ENCODE results near the gene SKAP1.
"Not testable (repeated sequence)": the region's sequence is repeated elsewhere in the genome, so short reads cannot be mapped to it uniquely, and the experiment has no call there.

The SKAP1 gene

GRCh38 chr17:48374650-48375230 is 55.3 kb downstream of the SKAP1 start:
- DNase-seq (ENCODE audit: extremely low read depth in 1 of 2, low read depth in 1 of 2) = peak in 1 of 2 donors; percentile 8

- no peak for DNase-seq (ENCODE audit: extremely low read depth in 1 of 2, low read depth in 1 of 2)
Measured at GRCh38 chr17:48373883-48374282, 56.1 kb downstream of the SKAP1 start.

- no peak for DNase-seq (ENCODE audit: extremely low read depth in 1 of 2, low read depth in 1 of 2)
Measured at GRCh38 chr17:48373130-48373830, 56.7 kb downstream of the SKAP1 start.

GRCh38 chr17:48368967-48369366 is 61.0 kb downstream of the SKAP1 start:
- DNase-seq (ENCODE audit: extremely low read depth in 1 of 2, low read depth in 1 of 2) = not testable (repeated sequence)

- DNase-seq (ENCODE audit: extremely low read depth in 1 of 2, low read depth in 1 of 2) = no peak
Measured at GRCh38 chr17:48368352-48368908, 61.6 kb downstream of the SKAP1 start.

- no peak for DNase-seq (ENCODE audit: extremely low read depth in 1 of 2, low read depth in 1 of 2)
Measured at GRCh38 chr17:48363161-48363560, 66.9 kb downstream of the SKAP1 start.

- DNase-seq (ENCODE audit: extremely low read depth in 1 of 2, low read depth in 1 of 2) = not testable (repeated sequence)
Measured at GRCh38 chr17:48360861-48361633, 69.0 kb downstream of the SKAP1 start.

GRCh38 chr17:48357779-48358602 is 72.0 kb downstream of the SKAP1 start:
- DNase-seq (ENCODE audit: extremely low read depth in 1 of 2, low read depth in 1 of 2) = no peak

GRCh38 chr17:48356866-48357265 is 73.1 kb downstream of the SKAP1 start:
- DNase-seq (ENCODE audit: extremely low read depth in 1 of 2, low read depth in 1 of 2) = no peak

GRCh38 chr17:48352630-48353029 is 77.4 kb downstream of the SKAP1 start:
- no peak for DNase-seq (ENCODE audit: extremely low read depth in 1 of 2, low read depth in 1 of 2)

GRCh38 chr17:48351911-48352332 is 78.1 kb downstream of the SKAP1 start:
- DNase-seq (ENCODE audit: extremely low read depth in 1 of 2, low read depth in 1 of 2) = no peak

GRCh38 chr17:48348352-48348751 is 81.7 kb downstream of the SKAP1 start:
- DNase-seq (ENCODE audit: extremely low read depth in 1 of 2, low read depth in 1 of 2) = no peak

GRCh38 chr17:48347177-48347576 is 82.8 kb downstream of the SKAP1 start:
- DNase-seq (ENCODE audit: extremely low read depth in 1 of 2, low read depth in 1 of 2) = no peak

GRCh38 chr17:48344251-48344650 is 85.8 kb downstream of the SKAP1 start:
- DNase-seq (ENCODE audit: extremely low read depth in 1 of 2, low read depth in 1 of 2) = no peak

GRCh38 chr17:48340916-48341315 is 89.1 kb downstream of the SKAP1 start:
- DNase-seq (ENCODE audit: extremely low read depth in 1 of 2, low read depth in 1 of 2) = no peak

- DNase-seq (ENCODE audit: extremely low read depth in 1 of 2, low read depth in 1 of 2) = no peak
Measured at GRCh38 chr17:48338720-48339119, 91.3 kb downstream of the SKAP1 start.

GRCh38 chr17:48337903-48338302 is 92.1 kb downstream of the SKAP1 start:
- not testable (repeated sequence) for DNase-seq (ENCODE audit: extremely low read depth in 1 of 2, low read depth in 1 of 2)

GRCh38 chr17:48336986-48337385 is 93.0 kb downstream of the SKAP1 start:
- no peak for DNase-seq (ENCODE audit: extremely low read depth in 1 of 2, low read depth in 1 of 2)

- no peak for DNase-seq (ENCODE audit: extremely low read depth in 1 of 2, low read depth in 1 of 2)
Measured at GRCh38 chr17:48335858-48336500, 94.0 kb downstream of the SKAP1 start.

- DNase-seq (ENCODE audit: extremely low read depth in 1 of 2, low read depth in 1 of 2) = no peak
Measured at GRCh38 chr17:48335146-48335784, 94.7 kb downstream of the SKAP1 start.
